ENCODE data around the gene MAP1B.

GRCh38 chr5:72255237-72255636 lies 148.0 kb downstream of the MAP1B start:
- TF ChIP-seq ZNF785 (CRISPR knock-in tag; IDR thresholded peaks at IDR 0.05) (no peak), EP400 (IDR thresholded peaks at IDR 0.05) (no peak), KAT7 (CRISPR knock-in tag; IDR thresholded peaks at IDR 0.05; ENCODE audit: borderline replicate concordance) (no peak), POLR2A (conservative IDR thresholded peaks at IDR 0.05) (no peak), SP1 (CRISPR knock-in tag; IDR thresholded peaks at IDR 0.05) (no peak), MEF2A (IDR thresholded peaks at IDR 0.05; ENCODE audit: control insufficient read depth, low read depth, low read length) (no peak), ETV6 (IDR thresholded peaks at IDR 0.05; ENCODE audit: borderline replicate concordance in 1 of 2, low read depth in 2 of 2, low read length in 1 of 2) (no peak), ETV6 (CRISPR knock-in tag; IDR thresholded peaks at IDR 0.05; ENCODE audit: borderline replicate concordance) (no peak), ARID3B (CRISPR knock-in tag; IDR thresholded peaks at IDR 0.05; ENCODE audit: borderline replicate concordance) (no peak), USF1 (CRISPR knock-in tag; IDR thresholded peaks at IDR 0.05) (no peak), ZNF274 (IDR thresholded peaks at IDR 0.05; ENCODE audit: borderline replicate concordance, low read depth, low read length) (no peak), ZBED1 (IDR thresholded peaks at IDR 0.05) (no peak), FOS (IDR thresholded peaks at IDR 0.05; ENCODE audit: extremely low read depth, insufficient read length) (no peak), ARNT (IDR thresholded peaks at IDR 0.05) (no peak)

Measured in K562 (cell line).